Colonic mucosa (tissue), 4 donors: Measurements from ENCODE around the gene SACS. TPM values are rescaled to one million over a fixed set of nuclear protein-coding genes. Genes with fewer than 3 reads are reported as not detected.
"Not testable (repeated sequence)": the region's sequence is repeated elsewhere in the genome, so short reads cannot be mapped to it uniquely, and the experiment has no call there.

Experiments used
- DNase-seq: peaks from one replicate; pipeline ENCODE4 v3.0.0-alpha.2; 2020
- H3K27ac ChIP-seq: fragments of 200-600 bp; one replicate; pipeline ENCODE4 v1.8.0; 2021
- H3K27me3 ChIP-seq: fragments of 200-600 bp; one replicate; pipeline ENCODE4 v1.8.0; 2021
- H3K36me3 ChIP-seq: fragments of 200-600 bp; one replicate; pipeline ENCODE4 v1.8.0; 2021
- H3K4me1 ChIP-seq: fragments of 200-600 bp; one replicate; pipeline ENCODE4 v1.8.0; 2021; ENCODE audit warnings: mild to moderate bottlenecking
- H3K4me3 ChIP-seq: fragments of 200-600 bp; one replicate; pipeline ENCODE4 v1.8.0; 2021
- H3K9ac ChIP-seq, 2 donors: one replicate each; pipeline ENCODE4 v1.7.0; 2013; ENCODE audit warnings: control low read depth in 2 of 2, low read depth in 2 of 2, low read length in 2 of 2
- H3K9me3 ChIP-seq: fragments of 200-600 bp; one replicate; pipeline ENCODE4 v1.8.0; 2021
- CTCF ChIP-seq: fragments of 200-600 bp; IDR thresholded peaks from one replicate; pipeline ENCODE4 v1.8.0; 2022; ENCODE audit warnings: antibody characterized with exemption, mild to moderate bottlenecking
- intact Hi-C: fragments of 100-400 bp; cut with DNase I; formaldehyde crosslinking; loops from one replicate; pipeline ENCODE4 v1.14.1; 2022
- total RNA-seq, 2 donors: library from RNA; stranded (reverse); fragmentation: NEBNext Ultra II Directional in 1 of 2; extraction: Animal tissue kit (Norgen Biotek cat#: 25700) in 1 of 2; gene quantifications; one replicate each; pipeline ENCODE4 v1.2.1, GENCODE V29; 2021
- donor health status: healthy.
- donor health status: DM: no; HTN: no; CAD: no.
- donor health status: DM: no; HTN: no; CAD: no.

Gene SACS
- total RNA-seq, 2 donors from 2014 or later = 4.9 to 5.4 TPM

GRCh38 chr13:23418776-23419683, 14.5 kb downstream of the SACS start:
- Histone ChIP-seq H3K9ac (no peak overlapping the region), H3K36me3 (no peaks in the 10 kb centered on the region), H3K4me3 (no peak overlapping the region), H3K4me1 (no peaks in the 10 kb centered on the region), H3K27me3 (no peaks in the 10 kb centered on the region), H3K9me3 (no peaks in the 10 kb centered on the region), H3K27ac (no peak overlapping the region)
- DNase-seq = no peak
- TF ChIP-seq CTCF = no peak
- intact Hi-C loops = no loop called here

- no peak for DNase-seq
- no peaks in the 10 kb centered on the region for H3K4me1 ChIP-seq
- no peak for TF ChIP-seq CTCF
- H3K27ac ChIP-seq = no peak overlapping the region
- H3K9me3 ChIP-seq = no peaks in the 10 kb centered on the region
- intact Hi-C loops = no loop called here
- H3K36me3 ChIP-seq = no peaks in the 10 kb centered on the region
- H3K9ac ChIP-seq = no peak overlapping the region
- H3K4me3 ChIP-seq = no peak overlapping the region
- H3K27me3 ChIP-seq = no peaks in the 10 kb centered on the region
Measured at GRCh38 chr13:23414682-23415081, 18.8 kb downstream of the SACS start.

- intact Hi-C loops = no loop called here
- Histone ChIP-seq H3K9me3 (no peaks in the 10 kb centered on the region), H3K9ac (no peak overlapping the region), H3K4me3 (no peak overlapping the region), H3K4me1 (no peaks in the 10 kb centered on the region), H3K27me3 (no peaks in the 10 kb centered on the region), H3K36me3 (no peaks in the 10 kb centered on the region), H3K27ac (no peak overlapping the region)
- no peak for DNase-seq
- TF ChIP-seq CTCF = no peak
Measured at GRCh38 chr13:23411706-23412105, 21.8 kb downstream of the SACS start.

GRCh38 chr13:23411220-23411619, 22.3 kb downstream of the SACS start:
- Histone ChIP-seq H3K27ac (no peak overlapping the region), H3K9ac (no peak overlapping the region), H3K4me1 (no peaks in the 10 kb centered on the region), H3K4me3 (no peak overlapping the region), H3K36me3 (no peaks in the 10 kb centered on the region), H3K27me3 (no peaks in the 10 kb centered on the region), H3K9me3 (no peaks in the 10 kb centered on the region)
- TF ChIP-seq CTCF = no peak
- DNase-seq = no peak
- intact Hi-C loops = no loop called here

GRCh38 chr13:23408026-23408425, 25.5 kb downstream of the SACS start:
- no peak for TF ChIP-seq CTCF
- no peaks in the 10 kb centered on the region for H3K27me3 ChIP-seq
- H3K27ac ChIP-seq = no peak overlapping the region
- H3K9ac ChIP-seq = no peak overlapping the region
- H3K4me1 ChIP-seq = no peaks in the 10 kb centered on the region
- DNase-seq = no peak
- intact Hi-C loops = no loop called here
- no peaks in the 10 kb centered on the region for H3K9me3 ChIP-seq
- no peaks in the 10 kb centered on the region for H3K36me3 ChIP-seq
- H3K4me3 ChIP-seq = no peak overlapping the region

GRCh38 chr13:23401156-23401555, 32.3 kb downstream of the SACS start:
- H3K36me3 ChIP-seq, DNase-seq, H3K9me3 ChIP-seq, intact Hi-C loops, H3K27me3 ChIP-seq, H3K9ac ChIP-seq, H3K4me1 ChIP-seq, H3K27ac ChIP-seq, H3K4me3 ChIP-seq: not testable (repeated sequence)
